Activated naive CD4-positive, alpha-beta T cell treated with anti-CD3 and anti-CD28 coated beads, Interleukin-2, amount 10 ng/mL, durations not matched to agents 7 days and 5 days (primary cell): ENCODE data around the gene SDR39U1.

Experiments used
- CTCF ChIA-PET: fragments of 350-600 bp; sonication (Branson Sonifier 250); formaldehyde crosslinking; loops from one replicate; lab custom pipeline; 2021; ENCODE audit warnings: antibody characterized with exemption; lab: Charles Lee
- DNase-seq: peaks from one replicate; pipeline ENCODE4 v3.0.0-alpha.2; 2020
- H3K27ac Mint-ChIP-seq: one replicate; pipeline ENCODE4 v1.8.0; 2021; ENCODE audit warnings: mild to moderate bottlenecking, moderate library complexity, mixed read lengths
- H3K27me3 Mint-ChIP-seq: one replicate; pipeline ENCODE4 v1.8.0; 2021; ENCODE audit warnings: mild to moderate bottlenecking, mixed read lengths
- H3K36me3 Mint-ChIP-seq: one replicate; pipeline ENCODE4 v1.8.0; 2021; ENCODE audit warnings: mixed read lengths
- H3K4me1 Mint-ChIP-seq: one replicate; pipeline ENCODE4 v1.8.0; 2021; ENCODE audit warnings: mixed read lengths
- H3K4me3 Mint-ChIP-seq: one replicate; pipeline ENCODE4 v1.8.0; 2021; ENCODE audit warnings: mild to moderate bottlenecking, moderate library complexity, mixed read lengths
- H3K9me3 Mint-ChIP-seq: one replicate; pipeline ENCODE4 v1.8.0; 2021; ENCODE audit warnings: mixed read lengths

SDR39U1 gene

GRCh38 chr14:24438223-24439097 is 4.1 kb downstream of the SDR39U1 start:
- no peaks in the 10 kb centered on the region for H3K9me3 Mint-ChIP-seq
- no peaks in the 10 kb centered on the region for H3K27me3 Mint-ChIP-seq
- H3K36me3 Mint-ChIP-seq, result peaks cover 71% of the 10 kb centered on the region
- H3K4me1 Mint-ChIP-seq, result peaks cover 74% of the 10 kb centered on the region
- DNase-seq, result no peak
- H3K4me3 Mint-ChIP-seq, result no peak overlapping the region
- H3K27ac Mint-ChIP-seq, result peak overlapping the region; percentile 69
- CTCF ChIA-PET, result interaction anchor here (3.9 to 17.5 kb wide), 2 partner anchors 105 to 106 kb away, joined by 20 to 557 read pairs; partner anchors contain the start of genes ADCY4 and RIPK3

- CTCF ChIA-PET, result interaction anchor here (0.9 to 17.5 kb wide), 11 partner anchors 12 to 224 kb away, joined by 3 to 557 read pairs (median 5); partner anchors contain the start of genes ADCY4, CHMP4A, CIDEB and LTB4R
- H3K27me3 Mint-ChIP-seq, result no peaks in the 10 kb centered on the region
- DNase-seq, result no peak
- peaks cover 74% of the 10 kb centered on the region for H3K4me1 Mint-ChIP-seq
- peaks cover 73% of the 10 kb centered on the region for H3K36me3 Mint-ChIP-seq
- H3K4me3 Mint-ChIP-seq, result peak overlapping the region; percentile 14
- peak overlapping the region; percentile 85 for H3K27ac Mint-ChIP-seq
- no peaks in the 10 kb centered on the region for H3K9me3 Mint-ChIP-seq
These were observed 4.9 kb downstream of the SDR39U1 start for GRCh38 chr14:24437736-24438067.

- Mint-ChIP-seq H3K27me3 (no peaks in the 10 kb centered on the region), H3K9me3 (no peaks in the 10 kb centered on the region), H3K4me3 (peak overlapping the region; percentile 14), H3K36me3 (peaks cover 69% of the 10 kb centered on the region), H3K27ac (peak overlapping the region; percentile 85), H3K4me1 (peaks cover 70% of the 10 kb centered on the region)
- DNase-seq, result peak; percentile 55
- CTCF ChIA-PET, result interaction anchor here (0.7 to 17.5 kb wide), 18 partner anchors 9 to 249 kb away, joined by 3 to 557 read pairs (median 4); partner anchors contain the start of genes ADCY4, CHMP4A, CIDEB and IPO4
These were observed 5.4 kb downstream of the SDR39U1 start for GRCh38 chr14:24437020-24437735.

GRCh38 chr14:24436355-24437019 is 6.1 kb downstream of the SDR39U1 start:
- no peaks in the 10 kb centered on the region for H3K9me3 Mint-ChIP-seq
- H3K27me3 Mint-ChIP-seq, result no peaks in the 10 kb centered on the region
- H3K36me3 Mint-ChIP-seq, result peaks cover 67% of the 10 kb centered on the region
- peaks cover 71% of the 10 kb centered on the region for H3K4me1 Mint-ChIP-seq
- H3K27ac Mint-ChIP-seq, result peak overlapping the region; percentile 85
- CTCF ChIA-PET, result interaction anchor here (0.6 to 17.5 kb wide), 21 partner anchors 8 to 248 kb away, joined by 3 to 557 read pairs (median 4); partner anchors contain the start of genes ADCY4, CHMP4A, CIDEB and IPO4
- H3K4me3 Mint-ChIP-seq, result peak overlapping the region; percentile 7
- peak; percentile 59 for DNase-seq

- Mint-ChIP-seq H3K27ac (peak overlapping the region; percentile 15), H3K4me3 (no peak overlapping the region), H3K9me3 (no peaks in the 10 kb centered on the region), H3K27me3 (no peaks in the 10 kb centered on the region), H3K36me3 (peaks cover 67% of the 10 kb centered on the region), H3K4me1 (peaks cover 71% of the 10 kb centered on the region)
- CTCF ChIA-PET, result interaction anchor here (0.6 to 17.5 kb wide), 15 partner anchors 8 to 247 kb away, joined by 3 to 557 read pairs (median 4); partner anchors contain the start of genes ADCY4, CHMP4A, CIDEB and IPO4
- no peak for DNase-seq
These were observed 6.6 kb downstream of the SDR39U1 start for GRCh38 chr14:24435998-24436354.

- Mint-ChIP-seq H3K9me3 (no peaks in the 10 kb centered on the region), H3K27ac (peak overlapping the region; percentile 6), H3K4me1 (peaks cover 71% of the 10 kb centered on the region), H3K36me3 (peaks cover 61% of the 10 kb centered on the region), H3K27me3 (no peaks in the 10 kb centered on the region), H3K4me3 (no peak overlapping the region)
- CTCF ChIA-PET, result interaction anchor here (1.0 to 17.5 kb wide), 8 partner anchors 69 to 221 kb away, joined by 3 to 557 read pairs (median 6); partner anchors contain the start of genes ADCY4, CHMP4A, CIDEB and RIPK3
- DNase-seq, result no peak
These were observed 7.3 kb downstream of the SDR39U1 start for GRCh38 chr14:24435192-24435810.

- DNase-seq, result no peak
- H3K27me3 Mint-ChIP-seq, result no peaks in the 10 kb centered on the region
- CTCF ChIA-PET, result interaction anchor here (17.5 kb wide), 1 partner anchor 102 kb away, joined by 557 read pairs; the partner anchor contains the start of genes ADCY4 and RIPK3
These were observed 7.9 kb downstream of the SDR39U1 start for GRCh38 chr14:24434676-24435075.

GRCh38 chr14:24434036-24434435 is 8.5 kb downstream of the SDR39U1 start:
- no peak for DNase-seq
- peaks cover 56% of the 10 kb centered on the region for H3K36me3 Mint-ChIP-seq
- H3K27ac Mint-ChIP-seq, result no peak overlapping the region
- peaks cover 70% of the 10 kb centered on the region for H3K4me1 Mint-ChIP-seq
- CTCF ChIA-PET, result interaction anchor here (17.5 kb wide), 1 partner anchor 101 kb away, joined by 557 read pairs; the partner anchor contains the start of genes ADCY4 and RIPK3
- H3K27me3 Mint-ChIP-seq, result no peaks in the 10 kb centered on the region
- no peaks in the 10 kb centered on the region for H3K9me3 Mint-ChIP-seq
- no peak overlapping the region for H3K4me3 Mint-ChIP-seq

More at GRCh38 chr14:24434676-24435075, 7.9 kb downstream of the SDR39U1 start:
- H3K4me1 Mint-ChIP-seq, result peaks cover 70% of the 10 kb centered on the region
- H3K27ac Mint-ChIP-seq, result peak overlapping the region; percentile 37
- H3K36me3 Mint-ChIP-seq, result peaks cover 60% of the 10 kb centered on the region
- no peak overlapping the region for H3K4me3 Mint-ChIP-seq
- H3K9me3 Mint-ChIP-seq, result no peaks in the 10 kb centered on the region

- Mint-ChIP-seq H3K27ac (no peak overlapping the region), H3K4me1 (peaks cover 65% of the 10 kb centered on the region), H3K36me3 (peaks cover 44% of the 10 kb centered on the region)
These were observed 10.1 kb downstream of the SDR39U1 start for GRCh38 chr14:24432259-24433131.

GRCh38 chr14:24431569-24432258 is 10.9 kb downstream of the SDR39U1 start:
- DNase-seq, result peak; percentile 95
- Mint-ChIP-seq H3K4me3 (peak overlapping the region; percentile 92), H3K9me3 (no peaks in the 10 kb centered on the region), H3K27ac (peak overlapping the region; percentile 96), H3K27me3 (no peaks in the 10 kb centered on the region), H3K36me3 (peaks cover 38% of the 10 kb centered on the region), H3K4me1 (peaks cover 65% of the 10 kb centered on the region)
- CTCF ChIA-PET, result interaction anchor here (0.6 to 17.5 kb wide), 42 partner anchors 8 to 322 kb away, joined by 3 to 557 read pairs (median 4); partner anchors contain the start of genes ADCY4, CHMP4A, CIDEB and DHRS1

More at GRCh38 chr14:24432259-24433131, 10.1 kb downstream of the SDR39U1 start:
- DNase-seq, result no peak
- Mint-ChIP-seq H3K4me3 (no peak overlapping the region), H3K9me3 (no peaks in the 10 kb centered on the region), H3K27me3 (no peaks in the 10 kb centered on the region)
- CTCF ChIA-PET, result interaction anchor here (0.9 to 17.5 kb wide), 27 partner anchors 9 to 236 kb away, joined by 3 to 557 read pairs (median 6); partner anchors contain the start of genes ADCY4, CHMP4A, CIDEB and LTB4R

GRCh38 chr14:24430682-24431568 is 11.7 kb downstream of the SDR39U1 start:
- CTCF ChIA-PET, result interaction anchor here (0.5 to 17.5 kb wide), 43 partner anchors 7 to 400 kb away, joined by 3 to 557 read pairs (median 5); partner anchors contain the start of genes ADCY4, CHMP4A, CIDEB and DHRS1
- peaks cover 35% of the 10 kb centered on the region for H3K36me3 Mint-ChIP-seq
- H3K4me1 Mint-ChIP-seq, result peaks cover 65% of the 10 kb centered on the region
- no peaks in the 10 kb centered on the region for H3K9me3 Mint-ChIP-seq
- peak; percentile 72 for DNase-seq
- H3K4me3 Mint-ChIP-seq, result peak overlapping the region; percentile 92
- no peaks in the 10 kb centered on the region for H3K27me3 Mint-ChIP-seq
- peak overlapping the region; percentile 96 for H3K27ac Mint-ChIP-seq
